HG03520 (cell line): ENCODE data around the gene NEFH.
"Not testable (repeated sequence)": the region's sequence is repeated elsewhere in the genome, so short reads cannot be mapped to it uniquely, and the experiment has no call there.

Experiments used
- ATAC-seq: cut with Tn5 transposase; IDR thresholded peaks from one replicate; pipeline ENCODE4 v1.9.1; 2021; ENCODE audit warnings: mild to moderate bottlenecking, moderate library complexity; ENCODE audit not compliant: unreplicated experiment

NEFH gene

GRCh38 chr22:29479417-29480261, at the start of gene NEFH:
Gene NEFH (plus strand): TSS chr22:29480218. CDS start chr22:29480263, 45 bp downstream.
- ATAC-seq, result no peak

- no peak for ATAC-seq
Observed at GRCh38 chr22:29431986-29432385, 48.0 kb upstream of the NEFH start.

GRCh38 chr22:29433856-29434255, 46.2 kb upstream of the NEFH start:
- no peak for ATAC-seq

- no peak for ATAC-seq
Observed at GRCh38 chr22:29434288-29434687, 45.7 kb upstream of the NEFH start.

GRCh38 chr22:29435236-29436136, 44.5 kb upstream of the NEFH start:
- ATAC-seq, result no peak

- not testable (repeated sequence) for ATAC-seq
Observed at GRCh38 chr22:29438283-29438682, 41.7 kb upstream of the NEFH start, which contains the start of gene RFPL1. Gene RFPL1 (plus strand): TSS chr22:29438583.

- no peak for ATAC-seq
Observed at GRCh38 chr22:29442976-29443375, 37.0 kb upstream of the NEFH start.

- no peak for ATAC-seq
Observed at GRCh38 chr22:29443452-29443851, 36.6 kb upstream of the NEFH start.

- ATAC-seq, result no peak
Observed at GRCh38 chr22:29443861-29444792, 35.9 kb upstream of the NEFH start.

GRCh38 chr22:29445508-29445907, 34.5 kb upstream of the NEFH start:
- no peak for ATAC-seq

GRCh38 chr22:29447906-29448305, 32.1 kb upstream of the NEFH start:
- no peak for ATAC-seq

GRCh38 chr22:29449296-29449875, 30.6 kb upstream of the NEFH start:
- no peak for ATAC-seq

- ATAC-seq, result no peak
Observed at GRCh38 chr22:29450222-29450621, 29.8 kb upstream of the NEFH start.

- no peak for ATAC-seq
Observed at GRCh38 chr22:29451863-29452262, 28.2 kb upstream of the NEFH start.

- no peak for ATAC-seq
Observed at GRCh38 chr22:29454276-29454675, 25.7 kb upstream of the NEFH start.

- ATAC-seq, result no peak
Observed at GRCh38 chr22:29456211-29456671, 23.8 kb upstream of the NEFH start.

GRCh38 chr22:29457730-29458129, 22.3 kb upstream of the NEFH start:
- ATAC-seq, result no peak

GRCh38 chr22:29458551-29458950, 21.5 kb upstream of the NEFH start:
- ATAC-seq, result no peak

GRCh38 chr22:29459773-29460172, 20.2 kb upstream of the NEFH start:
- ATAC-seq, result no peak

GRCh38 chr22:29461263-29461662, 18.8 kb upstream of the NEFH start:
- no peak for ATAC-seq
